ENCODE results near the gene SCN4A.

SCN4A gene

DNA sequence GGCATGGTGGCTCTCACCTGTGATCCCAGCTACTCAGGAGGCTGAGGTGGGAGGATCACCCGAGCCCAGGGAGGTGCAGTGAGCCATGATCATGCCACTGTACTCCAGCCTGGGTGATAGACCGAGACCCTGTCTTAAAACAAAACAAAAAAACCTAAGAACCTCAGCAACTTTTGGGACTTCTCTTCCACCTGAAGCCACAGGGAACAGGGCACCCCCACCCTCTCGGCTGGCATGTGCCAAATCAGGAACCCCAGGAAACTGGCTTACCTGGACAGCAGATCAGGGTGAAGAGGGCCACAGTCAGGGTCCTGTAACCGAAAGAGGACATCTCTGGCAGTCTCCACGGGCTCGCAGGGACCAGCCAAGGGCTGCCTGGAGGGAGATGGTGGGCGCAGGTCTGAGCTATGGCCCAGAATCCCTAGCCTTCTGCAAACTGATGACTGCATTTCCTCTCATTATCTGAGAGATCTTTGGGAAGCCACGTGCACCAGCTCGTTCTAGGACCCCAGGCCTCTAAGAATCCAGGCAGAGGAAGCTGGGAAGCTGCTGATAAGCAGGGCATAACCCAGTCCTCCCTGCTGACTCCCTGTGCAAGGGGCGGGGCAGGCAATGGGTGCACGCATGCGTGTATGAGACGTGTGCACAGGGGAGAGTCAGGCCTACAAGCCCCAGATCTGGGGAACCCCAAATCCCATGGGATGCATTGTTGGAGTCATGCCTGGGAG is 33.8 kb upstream of the SCN4A start:
- peak; percentile 22 for DNase-seq (ENCODE audit: low spot score)
- in situ Hi-C loops (cut with MboI; ENCODE audit: low pct_unique_long_range_greater_than_20kb, low sequenced_read_pairs, unreplicated experiment), result no loop called here
- TF ChIP-seq, protein P1, sequence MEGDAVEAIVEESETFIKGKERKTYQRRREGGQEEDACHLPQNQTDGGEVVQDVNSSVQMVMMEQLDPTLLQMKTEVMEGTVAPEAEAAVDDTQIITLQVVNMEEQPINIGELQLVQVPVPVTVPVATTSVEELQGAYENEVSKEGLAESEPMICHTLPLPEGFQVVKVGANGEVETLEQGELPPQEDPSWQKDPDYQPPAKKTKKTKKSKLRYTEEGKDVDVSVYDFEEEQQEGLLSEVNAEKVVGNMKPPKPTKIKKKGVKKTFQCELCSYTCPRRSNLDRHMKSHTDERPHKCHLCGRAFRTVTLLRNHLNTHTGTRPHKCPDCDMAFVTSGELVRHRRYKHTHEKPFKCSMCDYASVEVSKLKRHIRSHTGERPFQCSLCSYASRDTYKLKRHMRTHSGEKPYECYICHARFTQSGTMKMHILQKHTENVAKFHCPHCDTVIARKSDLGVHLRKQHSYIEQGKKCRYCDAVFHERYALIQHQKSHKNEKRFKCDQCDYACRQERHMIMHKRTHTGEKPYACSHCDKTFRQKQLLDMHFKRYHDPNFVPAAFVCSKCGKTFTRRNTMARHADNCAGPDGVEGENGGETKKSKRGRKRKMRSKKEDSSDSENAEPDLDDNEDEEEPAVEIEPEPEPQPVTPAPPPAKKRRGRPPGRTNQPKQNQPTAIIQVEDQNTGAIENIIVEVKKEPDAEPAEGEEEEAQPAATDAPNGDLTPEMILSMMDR (IDR thresholded peaks at IDR 0.05; ENCODE audit: extremely low read depth, insufficient read depth, missing control alignments), result no peak

DNA sequence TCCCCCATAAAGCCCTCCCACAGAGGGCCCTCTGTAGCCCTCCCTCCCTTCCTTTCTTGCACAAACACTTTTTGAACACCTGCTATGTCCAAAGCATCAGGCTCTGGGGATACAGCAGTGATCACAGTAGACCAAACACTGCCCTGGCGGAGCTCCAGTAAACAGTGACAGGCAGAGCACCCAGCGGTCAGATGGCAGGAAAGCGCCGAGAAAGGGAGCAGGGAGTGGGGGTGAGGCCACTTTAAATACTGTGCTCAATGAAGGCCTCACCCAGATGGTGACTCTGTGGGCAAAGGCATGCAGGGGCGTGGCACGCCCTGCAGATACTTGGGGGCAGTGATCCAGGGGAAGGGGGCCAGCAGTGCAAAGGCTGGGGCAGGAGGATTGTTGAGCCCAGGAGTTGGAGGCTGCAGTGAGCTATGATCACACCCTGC is 33.0 kb upstream of the SCN4A start:
- DNase-seq (ENCODE audit: low spot score), result peak; percentile 8
- in situ Hi-C loops (cut with MboI; ENCODE audit: low pct_unique_long_range_greater_than_20kb, low sequenced_read_pairs, unreplicated experiment), result no loop called here

DNA sequence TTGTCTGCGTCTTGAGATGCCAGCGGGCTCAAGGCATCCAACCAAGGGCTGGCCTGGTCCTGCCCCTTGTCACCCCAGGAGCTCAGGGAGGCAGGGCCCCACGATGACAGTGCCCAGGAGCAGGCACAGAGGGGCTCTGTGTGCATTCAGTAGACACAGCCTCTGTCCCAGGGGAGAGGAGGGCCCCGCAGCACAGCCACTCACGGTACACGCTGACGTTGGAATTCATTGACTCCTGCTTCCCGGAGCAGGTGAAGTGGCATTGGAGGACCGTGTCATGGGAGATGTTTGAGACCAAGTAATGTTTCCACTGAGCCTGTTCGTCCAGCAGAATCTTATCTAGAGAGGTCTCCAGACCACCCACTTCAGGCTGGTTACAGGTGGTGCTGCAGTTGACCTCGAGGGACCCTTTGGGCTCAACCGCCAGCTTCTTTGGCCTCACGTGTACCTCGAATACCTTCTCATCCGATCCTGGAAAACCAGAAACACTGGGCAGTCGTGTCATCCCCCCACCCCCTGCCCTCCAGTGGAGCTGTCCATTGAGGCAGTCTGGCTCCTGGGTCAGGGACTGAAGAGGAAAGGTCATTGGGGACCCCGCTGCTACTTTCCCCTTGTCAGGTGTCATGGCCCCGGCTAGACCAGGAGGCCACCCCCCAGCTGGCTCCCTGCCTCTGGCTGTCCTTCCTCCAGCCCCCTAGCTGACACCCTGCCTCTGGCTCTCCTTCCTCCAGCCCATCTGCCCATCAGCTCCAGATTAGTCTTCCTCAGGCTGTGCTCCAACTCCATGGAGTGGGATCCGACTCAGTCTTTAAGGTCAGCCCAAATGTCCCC is 32.4 kb upstream of the SCN4A start:
- DNase-seq (ENCODE audit: low spot score), result no peak
- TF ChIP-seq, protein P1 (IDR thresholded peaks at IDR 0.05; ENCODE audit: extremely low read depth, insufficient read depth, missing control alignments), result no peak
- in situ Hi-C loops (cut with MboI; ENCODE audit: low pct_unique_long_range_greater_than_20kb, low sequenced_read_pairs, unreplicated experiment), result no loop called here

More for the DNA sequence above, 33.0 kb upstream of the SCN4A start:
- TF ChIP-seq, protein P1 (IDR thresholded peaks at IDR 0.05; ENCODE audit: extremely low read depth, insufficient read depth, missing control alignments), result no peak

DNA sequence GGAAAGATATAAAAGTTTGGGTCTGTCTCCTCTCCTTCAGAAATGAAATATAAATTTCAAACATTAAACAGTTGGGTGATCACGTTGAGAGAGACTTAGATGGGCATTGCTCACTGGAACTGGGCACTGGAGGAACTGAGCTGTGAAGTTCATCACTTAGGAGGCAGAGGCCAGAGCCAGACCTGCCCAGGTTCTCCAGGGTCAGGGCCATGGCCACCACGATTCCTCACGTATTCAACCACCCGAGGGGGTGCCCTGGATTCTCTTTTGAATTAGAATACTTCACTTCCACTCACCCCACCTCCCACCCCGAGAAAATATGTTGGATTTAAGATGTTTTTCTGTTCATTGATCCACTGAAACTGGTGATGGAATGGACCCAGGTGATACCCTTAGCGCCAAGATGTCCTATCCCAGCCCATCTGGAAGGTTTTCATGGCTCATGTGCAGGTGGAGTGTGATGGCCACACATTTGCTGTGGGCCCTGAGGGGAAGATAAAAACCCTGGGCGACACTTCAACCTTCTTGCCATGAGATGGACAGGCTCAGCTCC is 31.6 kb upstream of the SCN4A start:
- TF ChIP-seq, protein P1 (IDR thresholded peaks at IDR 0.05; ENCODE audit: extremely low read depth, insufficient read depth, missing control alignments), result no peak
- DNase-seq (ENCODE audit: low spot score), result no peak
- in situ Hi-C loops (cut with MboI; ENCODE audit: low pct_unique_long_range_greater_than_20kb, low sequenced_read_pairs, unreplicated experiment), result no loop called here

DNA sequence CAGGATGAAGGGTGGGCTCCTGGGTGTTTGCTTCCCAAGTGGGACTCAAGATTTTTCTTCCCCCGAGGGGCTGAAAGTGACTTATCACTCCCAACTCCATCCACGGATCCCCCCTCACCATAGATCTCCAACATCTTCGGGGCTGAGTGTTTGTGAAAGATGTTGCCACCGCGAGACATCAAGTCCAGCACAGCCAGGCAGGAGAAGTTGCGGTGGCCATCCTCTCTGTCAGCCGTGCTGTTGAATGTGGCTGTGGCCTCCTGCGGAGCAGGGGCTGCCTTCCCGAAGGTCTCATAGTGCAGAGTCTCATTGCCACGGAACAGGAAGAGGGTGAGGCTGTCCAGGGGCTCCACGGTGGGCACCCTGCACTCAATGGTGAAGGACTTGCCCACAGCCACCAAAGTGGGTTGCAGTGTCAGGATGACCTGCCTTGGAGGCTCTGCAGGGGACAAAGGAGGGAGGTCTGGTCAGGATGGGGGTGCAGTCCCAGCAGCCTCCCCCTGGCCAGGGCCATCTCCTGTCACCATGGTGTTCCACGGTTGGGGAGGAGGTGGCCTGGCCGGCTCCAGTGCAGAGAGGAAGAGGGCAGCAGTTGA is 30.9 kb upstream of the SCN4A start:
- TF ChIP-seq, protein P1 (IDR thresholded peaks at IDR 0.05; ENCODE audit: extremely low read depth, insufficient read depth, missing control alignments), result no peak
- in situ Hi-C loops (cut with MboI; ENCODE audit: low pct_unique_long_range_greater_than_20kb, low sequenced_read_pairs, unreplicated experiment), result no loop called here
- peak; percentile 3 for DNase-seq (ENCODE audit: low spot score)

Data from GM13977 (cell line).